AG04449 (cell line): ENCODE results near the gene SEMA3E.
A peak's percentile ranks its signal among the peaks of the same experiment; 100 is the strongest.

Source experiments
- CTCF ChIA-PET: fragments of 350-600 bp; formaldehyde crosslinking; extraction: SDS; loops from one replicate; lab custom pipeline; 2021; ENCODE audit warnings: antibody characterized with exemption; lab: Yijun Ruan, JAX
- POLR2A ChIA-PET: fragments of 400-600, 350-600 bp; formaldehyde crosslinking; extraction: SDS; loops from one replicate; lab custom pipeline; 2020; ENCODE audit warnings: antibody characterized with exemption, inconsistent platforms; lab: Yijun Ruan, JAX
- DNase-seq: peaks from one replicate; pipeline ENCODE4 v3.0.0-alpha.2; 2010; ENCODE audit warnings: low read depth, low spot score
- H3K4me3 ChIP-seq: 2 replicates; pipeline ENCODE4 v1.5.1; 2011; ENCODE audit warnings: low read depth, mild to moderate bottlenecking, control low read depth, low read length
- CTCF ChIP-seq: IDR thresholded peaks from one replicate; pipeline ENCODE4 v1.5.1; 2011; ENCODE audit warnings: mild to moderate bottlenecking, moderate library complexity, low read length, control low read depth, inconsistent platforms; ENCODE audit not compliant: insufficient read depth; ENCODE audit errors: missing control alignments

The SEMA3E gene

GRCh38 chr7:83362871-83363550 lies 285.9 kb downstream of the SEMA3E start:
- ChIA-PET POLR2A (no interaction called here), CTCF (no interaction called here)
- no peak for TF ChIP-seq CTCF
- no peak overlapping the region for H3K4me3 ChIP-seq
- DNase-seq: no peak

GRCh38 chr7:83359108-83359507 lies 289.8 kb downstream of the SEMA3E start:
- POLR2A ChIA-PET: no interaction called here
- CTCF ChIA-PET: no interaction called here
- no peak overlapping the region for H3K4me3 ChIP-seq
- DNase-seq: no peak
- no peak for TF ChIP-seq CTCF

GRCh38 chr7:83355143-83355542 lies 293.8 kb downstream of the SEMA3E start:
- ChIA-PET POLR2A (no interaction called here), CTCF (no interaction called here)
- H3K4me3 ChIP-seq: no peak overlapping the region
- TF ChIP-seq CTCF: no peak
- no peak for DNase-seq

GRCh38 chr7:83347945-83348444 lies 300.9 kb downstream of the SEMA3E start:
- CTCF ChIA-PET: no interaction called here
- peak; percentile 19 for DNase-seq
- no peak for TF ChIP-seq CTCF
- POLR2A ChIA-PET: no interaction called here
- H3K4me3 ChIP-seq: no peak overlapping the region

GRCh38 chr7:83339907-83340306 lies 309.0 kb downstream of the SEMA3E start:
- ChIA-PET POLR2A (no interaction called here), CTCF (no interaction called here)
- DNase-seq: no peak
- no peak overlapping the region for H3K4me3 ChIP-seq
- TF ChIP-seq CTCF: no peak

GRCh38 chr7:83338277-83338950 lies 310.5 kb downstream of the SEMA3E start:
- H3K4me3 ChIP-seq: no peak overlapping the region
- CTCF ChIA-PET: no interaction called here
- POLR2A ChIA-PET: no interaction called here
- TF ChIP-seq CTCF: no peak
- DNase-seq: no peak
